HG03469 (cell line): Measurements from ENCODE around the gene MGARP.

Experiments used
- ATAC-seq: cut with Tn5 transposase; IDR thresholded peaks from one replicate; pipeline ENCODE4 v1.9.1; 2021; ENCODE audit warnings: mild to moderate bottlenecking, moderate library complexity, moderate number of reproducible peaks; ENCODE audit not compliant: unreplicated experiment

The MGARP gene

GRCh38 chr4:139246166-139246565, 33.9 kb downstream of the MGARP start:
- ATAC-seq = no peak

- ATAC-seq = no peak
Measured at GRCh38 chr4:139245590-139245989, 34.4 kb downstream of the MGARP start.

GRCh38 chr4:139243448-139244365, 36.3 kb downstream of the MGARP start:
- ATAC-seq = no peak

- no peak for ATAC-seq
Measured at GRCh38 chr4:139242511-139243051, 37.4 kb downstream of the MGARP start.

- no peak for ATAC-seq
Measured at GRCh38 chr4:139241784-139242151, 38.3 kb downstream of the MGARP start.

GRCh38 chr4:139241086-139241783, 38.8 kb downstream of the MGARP start:
- ATAC-seq = no peak

GRCh38 chr4:139239127-139239772, 40.8 kb downstream of the MGARP start:
- ATAC-seq = no peak

GRCh38 chr4:139234253-139234652, 45.8 kb downstream of the MGARP start:
- no peak for ATAC-seq

GRCh38 chr4:139229534-139230039, 50.4 kb downstream of the MGARP start:
- no peak for ATAC-seq

GRCh38 chr4:139227729-139228404, 52.2 kb downstream of the MGARP start:
- no peak for ATAC-seq

- no peak for ATAC-seq
Measured at GRCh38 chr4:139223682-139224317, 56.2 kb downstream of the MGARP start.

GRCh38 chr4:139222215-139222614, 57.8 kb downstream of the MGARP start:
- no peak for ATAC-seq

GRCh38 chr4:139221687-139222086, 58.3 kb downstream of the MGARP start:
- ATAC-seq = no peak

- ATAC-seq = no peak
Measured at GRCh38 chr4:139219450-139220055, 60.5 kb downstream of the MGARP start.
